ENCODE results near the gene RALY.

RALY gene

GRCh38 chr20:33986560-33987216 lies 7.0 kb upstream of the RALY start:
- H3K4me3 ChIP-seq (ENCODE audit: low read length), result no peak overlapping the region
- no peaks in the 10 kb centered on the region for H3K9me3 ChIP-seq (replicated peaks; ENCODE audit: low read length)
- peaks cover 5% of the 10 kb centered on the region for H3K27me3 ChIP-seq (ENCODE audit: control insufficient read depth, insufficient read depth, low read length)
- no peaks in the 10 kb centered on the region for H3K4me1 ChIP-seq (ENCODE audit: control insufficient read depth, insufficient read depth, low read length)
- H3K4me2 ChIP-seq (ENCODE audit: low read length), result no peak overlapping the region
- no peaks in the 10 kb centered on the region for H3K36me3 ChIP-seq (ENCODE audit: insufficient read depth, low read length)
- H3K9ac ChIP-seq (ENCODE audit: low read depth, low read length), result no peak overlapping the region

DNA sequence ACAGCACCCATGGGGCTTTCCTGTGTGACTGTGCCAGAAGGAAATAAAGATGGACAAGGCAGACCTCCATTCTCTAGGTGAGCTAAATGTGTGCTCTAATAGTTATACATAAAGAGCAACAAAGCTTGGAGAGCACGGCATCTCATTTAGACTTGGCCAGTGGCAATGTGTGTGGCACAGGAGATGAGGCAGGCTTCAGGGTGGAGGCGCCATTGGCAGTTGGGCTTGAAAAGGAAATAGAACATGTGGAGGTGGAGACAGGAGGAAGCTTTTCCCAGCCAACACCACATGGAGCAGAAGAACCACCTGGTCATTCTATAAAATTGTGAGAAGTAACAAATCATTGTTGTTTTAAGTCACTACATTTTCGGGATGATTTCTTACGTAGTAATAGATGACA lies 3.6 kb upstream of the RALY start:
- Histone ChIP-seq H3K9me3 (replicated peaks; ENCODE audit: low read length) (no peaks in the 10 kb centered on the region), H3K4me3 (ENCODE audit: low read length) (no peak overlapping the region), H3K9ac (ENCODE audit: low read depth, low read length) (no peak overlapping the region), H3K4me1 (ENCODE audit: control insufficient read depth, insufficient read depth, low read length) (peaks cover 11% of the 10 kb centered on the region), H3K27me3 (ENCODE audit: control insufficient read depth, insufficient read depth, low read length) (no peaks in the 10 kb centered on the region), H3K4me2 (ENCODE audit: low read length) (no peak overlapping the region), H3K36me3 (ENCODE audit: insufficient read depth, low read length) (peaks cover 4% of the 10 kb centered on the region)

GRCh38 chr20:33991502-33991901 lies 2.2 kb upstream of the RALY start:
- Histone ChIP-seq H3K4me3 (ENCODE audit: low read length) (no peak overlapping the region), H3K9me3 (replicated peaks; ENCODE audit: low read length) (no peaks in the 10 kb centered on the region), H3K4me1 (ENCODE audit: control insufficient read depth, insufficient read depth, low read length) (peaks cover 25% of the 10 kb centered on the region), H3K4me2 (ENCODE audit: low read length) (peak overlapping the region; percentile 90), H3K36me3 (ENCODE audit: insufficient read depth, low read length) (peaks cover 4% of the 10 kb centered on the region), H3K27me3 (ENCODE audit: control insufficient read depth, insufficient read depth, low read length) (no peaks in the 10 kb centered on the region), H3K9ac (ENCODE audit: low read depth, low read length) (no peak overlapping the region)

DNA sequence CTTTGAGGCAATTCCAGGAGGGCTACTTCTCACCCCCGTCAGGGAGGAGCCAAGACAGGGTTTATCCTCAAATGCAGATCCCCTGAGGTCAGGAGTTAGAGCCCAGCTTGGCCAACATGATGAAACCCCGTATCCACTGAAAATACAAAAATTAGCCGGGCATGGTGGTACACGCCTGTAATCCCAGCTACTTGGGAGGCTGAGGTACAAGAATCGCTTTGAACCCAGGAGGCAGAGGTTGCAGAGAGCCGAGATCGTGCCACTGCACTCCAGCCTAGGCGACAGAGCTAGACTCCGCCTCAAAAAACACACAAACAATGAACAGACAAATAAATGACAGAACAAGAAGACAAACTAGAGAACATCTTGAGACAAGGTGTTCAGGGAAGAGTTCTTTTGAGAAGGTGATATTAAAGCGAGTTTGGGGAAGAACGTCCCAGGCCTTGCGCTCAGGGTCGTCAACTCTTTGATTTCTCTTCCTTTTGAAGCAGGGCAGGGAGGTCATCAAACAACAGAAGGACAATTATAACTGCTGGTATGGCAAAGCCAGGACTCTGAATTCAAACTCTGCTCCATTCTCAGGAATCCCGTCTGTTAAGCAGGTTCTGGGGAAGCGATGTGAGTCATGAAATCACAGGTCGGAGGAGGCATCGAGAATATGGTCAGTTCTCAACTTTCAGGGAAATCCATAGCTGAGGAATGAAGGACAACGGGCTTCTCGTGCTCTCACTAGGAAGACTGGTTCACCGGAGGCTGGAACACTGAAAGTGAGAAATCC lies 1.4 kb upstream of the RALY start:
- Histone ChIP-seq H3K27me3 (ENCODE audit: control insufficient read depth, insufficient read depth, low read length) (no peaks in the 10 kb centered on the region), H3K4me2 (ENCODE audit: low read length) (peak overlapping the region; percentile 90), H3K9ac (ENCODE audit: low read depth, low read length) (peak overlapping the region; percentile 89), H3K4me3 (ENCODE audit: low read length) (peak overlapping the region; percentile 88), H3K36me3 (ENCODE audit: insufficient read depth, low read length) (peaks cover 4% of the 10 kb centered on the region), H3K4me1 (ENCODE audit: control insufficient read depth, insufficient read depth, low read length) (peaks cover 25% of the 10 kb centered on the region), H3K9me3 (replicated peaks; ENCODE audit: low read length) (no peaks in the 10 kb centered on the region)

DNA sequence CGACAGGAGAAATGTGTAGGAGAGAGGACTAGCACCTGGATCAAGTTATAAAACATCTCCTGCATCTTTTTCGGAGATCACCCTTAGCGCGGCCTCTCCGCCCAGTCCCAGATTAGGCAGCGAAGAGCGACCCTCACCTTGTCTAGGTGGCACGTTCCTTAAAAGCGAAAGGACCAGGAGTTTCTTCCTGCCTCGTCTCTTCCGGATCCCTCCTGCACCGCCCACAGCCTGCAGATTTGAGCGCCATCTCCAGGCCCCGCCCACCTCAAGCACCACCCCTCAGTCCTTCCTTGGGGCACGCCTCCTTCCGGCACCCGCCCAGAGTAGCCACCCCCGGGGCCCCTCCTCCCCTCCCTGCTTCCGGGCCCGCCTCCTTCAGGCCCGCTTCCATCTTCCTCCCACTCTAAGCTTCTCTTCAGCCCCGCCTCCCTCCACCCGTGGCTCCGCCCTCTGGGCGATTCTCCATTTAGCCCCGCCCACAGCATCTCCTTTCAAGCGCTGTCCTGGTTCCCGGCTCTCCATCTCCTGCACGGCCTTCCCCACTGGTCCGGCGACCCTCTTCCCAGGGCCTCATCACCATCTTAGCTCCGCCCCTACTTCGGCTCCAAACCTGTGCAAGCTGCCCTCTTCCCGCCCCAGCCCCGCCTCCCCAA lies 662 bp upstream of the RALY start:
- Histone ChIP-seq H3K27me3 (ENCODE audit: control insufficient read depth, insufficient read depth, low read length) (no peaks in the 10 kb centered on the region), H3K9ac (ENCODE audit: low read depth, low read length) (peak overlapping the region; percentile 95), H3K4me2 (ENCODE audit: low read length) (peak overlapping the region; percentile 92), H3K36me3 (ENCODE audit: insufficient read depth, low read length) (peaks cover 4% of the 10 kb centered on the region), H3K4me3 (ENCODE audit: low read length) (peak overlapping the region; percentile 97), H3K4me1 (ENCODE audit: control insufficient read depth, insufficient read depth, low read length) (peaks cover 25% of the 10 kb centered on the region), H3K9me3 (replicated peaks; ENCODE audit: low read length) (no peaks in the 10 kb centered on the region)

DNA sequence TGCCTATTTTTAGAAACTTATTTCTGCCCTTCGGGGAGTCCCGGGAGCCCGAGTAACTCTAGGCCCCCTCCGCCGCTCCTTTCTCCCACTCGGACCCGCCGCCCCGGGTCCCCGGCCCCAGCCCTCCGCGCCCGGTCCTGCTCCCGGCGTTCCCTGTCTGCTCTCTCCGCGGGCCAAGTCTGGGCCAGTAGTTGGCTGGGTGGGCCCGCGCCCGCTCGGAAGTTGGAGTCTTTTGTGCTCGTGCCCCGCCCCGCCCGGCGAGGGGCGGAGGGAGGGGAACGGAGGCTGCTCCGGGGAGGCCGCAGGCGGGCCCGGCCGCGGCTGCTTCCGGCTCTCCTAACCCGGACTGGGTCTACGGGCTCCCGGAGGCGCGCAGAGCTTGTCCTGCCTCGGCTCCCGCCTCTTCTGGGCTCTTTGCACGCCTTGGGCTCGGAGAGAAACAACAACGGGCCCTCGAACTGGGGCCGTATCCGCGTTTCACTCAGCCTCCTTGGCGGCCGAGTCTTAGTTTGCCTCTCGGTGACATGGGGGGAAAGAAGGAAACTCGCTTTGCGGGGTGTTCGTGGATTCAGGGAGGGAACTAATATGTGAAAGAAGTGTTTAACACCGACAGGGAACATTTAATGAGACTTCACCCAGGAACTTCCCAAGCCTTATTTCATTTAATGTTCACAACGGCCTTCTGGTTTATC lies 657 bp downstream of the RALY start:
- H3K9me3 ChIP-seq (replicated peaks; ENCODE audit: low read length), result no peaks in the 10 kb centered on the region
- peak overlapping the region; percentile 95 for H3K9ac ChIP-seq (ENCODE audit: low read depth, low read length)
- H3K4me1 ChIP-seq (ENCODE audit: control insufficient read depth, insufficient read depth, low read length), result peaks cover 29% of the 10 kb centered on the region
- H3K4me3 ChIP-seq (ENCODE audit: low read length), result peak overlapping the region; percentile 97
- H3K36me3 ChIP-seq (ENCODE audit: insufficient read depth, low read length), result peaks cover 4% of the 10 kb centered on the region
- no peaks in the 10 kb centered on the region for H3K27me3 ChIP-seq (ENCODE audit: control insufficient read depth, insufficient read depth, low read length)
- peak overlapping the region; percentile 92 for H3K4me2 ChIP-seq (ENCODE audit: low read length)

- no peaks in the 10 kb centered on the region for H3K27me3 ChIP-seq (ENCODE audit: control insufficient read depth, insufficient read depth, low read length)
- no peaks in the 10 kb centered on the region for H3K9me3 ChIP-seq (replicated peaks; ENCODE audit: low read length)
- peaks cover 29% of the 10 kb centered on the region for H3K4me1 ChIP-seq (ENCODE audit: control insufficient read depth, insufficient read depth, low read length)
- H3K36me3 ChIP-seq (ENCODE audit: insufficient read depth, low read length), result peaks cover 4% of the 10 kb centered on the region
- peak overlapping the region; percentile 92 for H3K4me2 ChIP-seq (ENCODE audit: low read length)
- H3K4me3 ChIP-seq (ENCODE audit: low read length), result peak overlapping the region; percentile 97
- peak overlapping the region; percentile 95 for H3K9ac ChIP-seq (ENCODE audit: low read depth, low read length)
Measured at GRCh38 chr20:33995053-33995831, 1.5 kb downstream of the RALY start.

DNA sequence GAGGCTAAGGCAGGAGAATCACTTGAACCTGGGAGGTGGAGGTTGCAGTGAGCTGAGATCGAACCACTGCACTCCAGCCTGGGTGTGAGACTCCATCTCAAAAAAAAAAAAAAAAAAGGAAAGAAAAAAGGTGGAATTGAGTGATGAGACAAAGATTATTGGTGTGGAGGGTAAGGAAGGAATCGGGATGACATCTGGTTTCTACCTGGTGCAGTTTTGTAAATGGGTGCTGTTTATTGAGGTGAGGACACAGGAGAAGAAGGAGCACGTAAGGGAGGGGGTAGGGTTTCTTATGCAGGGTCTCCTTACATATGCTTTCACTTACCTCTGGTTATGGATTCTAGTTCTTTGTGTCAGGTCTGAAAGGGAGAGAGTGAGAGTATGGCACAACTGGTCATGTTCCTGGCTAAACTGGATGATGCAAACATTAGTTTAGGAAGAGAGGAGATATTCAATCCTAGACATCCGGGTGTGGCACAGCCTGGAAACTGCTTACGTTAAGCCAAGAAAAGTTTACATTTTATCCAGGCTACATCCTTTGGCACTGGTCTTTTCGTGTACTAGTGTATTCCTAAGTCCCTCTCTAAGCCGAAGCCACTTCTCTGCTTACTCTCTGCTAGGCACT lies 5.4 kb downstream of the RALY start:
- H3K9me3 ChIP-seq (replicated peaks; ENCODE audit: low read length), result no peaks in the 10 kb centered on the region
- H3K9ac ChIP-seq (ENCODE audit: low read depth, low read length), result no peak overlapping the region
- H3K36me3 ChIP-seq (ENCODE audit: insufficient read depth, low read length), result peaks cover 8% of the 10 kb centered on the region
- no peaks in the 10 kb centered on the region for H3K27me3 ChIP-seq (ENCODE audit: control insufficient read depth, insufficient read depth, low read length)
- H3K4me1 ChIP-seq (ENCODE audit: control insufficient read depth, insufficient read depth, low read length), result peaks cover 24% of the 10 kb centered on the region
- H3K4me2 ChIP-seq (ENCODE audit: low read length), result peak overlapping the region; percentile 0
- H3K4me3 ChIP-seq (ENCODE audit: low read length), result no peak overlapping the region

GRCh38 chr20:34001378-34001777 lies 7.7 kb downstream of the RALY start:
- Histone ChIP-seq H3K9ac (ENCODE audit: low read depth, low read length) (no peak overlapping the region), H3K4me2 (ENCODE audit: low read length) (no peak overlapping the region), H3K9me3 (replicated peaks; ENCODE audit: low read length) (no peaks in the 10 kb centered on the region), H3K36me3 (ENCODE audit: insufficient read depth, low read length) (peaks cover 5% of the 10 kb centered on the region), H3K27me3 (ENCODE audit: control insufficient read depth, insufficient read depth, low read length) (no peaks in the 10 kb centered on the region), H3K4me3 (ENCODE audit: low read length) (no peak overlapping the region), H3K4me1 (ENCODE audit: control insufficient read depth, insufficient read depth, low read length) (peaks cover 8% of the 10 kb centered on the region)

DNA sequence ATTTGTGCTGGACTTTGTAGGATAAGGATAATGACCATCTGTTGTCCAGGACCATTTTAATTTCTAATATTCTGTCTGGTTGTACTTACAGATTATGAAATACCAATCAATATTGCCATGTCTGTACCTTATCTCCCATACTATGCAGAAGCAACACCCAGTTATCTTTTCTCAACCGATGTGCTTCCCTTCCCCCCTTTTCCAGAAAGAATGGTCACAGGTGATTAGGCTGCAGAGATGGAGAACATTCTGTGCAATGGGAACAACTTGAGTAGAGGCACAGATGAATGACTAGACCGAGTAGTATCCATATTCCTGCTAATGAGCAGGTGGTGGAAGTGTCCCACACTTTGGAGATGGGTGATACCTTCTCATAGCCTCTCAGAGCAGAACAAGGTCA lies 10.5 kb downstream of the RALY start:
- H3K4me2 ChIP-seq (ENCODE audit: low read length), result no peak overlapping the region
- H3K4me3 ChIP-seq (ENCODE audit: low read length), result no peak overlapping the region
- no peaks in the 10 kb centered on the region for H3K27me3 ChIP-seq (ENCODE audit: control insufficient read depth, insufficient read depth, low read length)
- H3K9me3 ChIP-seq (replicated peaks; ENCODE audit: low read length), result no peaks in the 10 kb centered on the region
- H3K4me1 ChIP-seq (ENCODE audit: control insufficient read depth, insufficient read depth, low read length), result peaks cover 5% of the 10 kb centered on the region
- H3K36me3 ChIP-seq (ENCODE audit: insufficient read depth, low read length), result peaks cover 5% of the 10 kb centered on the region
- H3K9ac ChIP-seq (ENCODE audit: low read depth, low read length), result no peak overlapping the region
